GM12878 (cell line): ENCODE data around the gene PNLDC1. TPM values are rescaled to one million over a fixed set of nuclear protein-coding genes. Genes with fewer than 3 reads are reported as not detected.

Experiments used
- ATAC-seq: fragments of 200-7000 bp; cut with Tn5 transposase; 3 replicates; pipeline ENCODE4 v1.9.1; 2020; ENCODE audit warnings: mild to moderate bottlenecking, moderate library complexity
- BruUV-seq: library from RNA; stranded (reverse); fragments of 400-500 nt; replicated peaks from 2 replicates; lab custom pipeline; 2021; lab: Mats Ljungman, UMichigan
- CTCF ChIA-PET: fragments of 300-600 bp; sonication (Branson Sonifier 250); formaldehyde crosslinking; extraction: SDS; loops from one replicate; lab custom pipeline; 2021; ENCODE audit warnings: inconsistent platforms; lab: Yijun Ruan, JAX
- POLR2A ChIA-PET: fragments of 350-600 bp; formaldehyde crosslinking; extraction: SDS; loops from one replicate; lab custom pipeline; 2021; ENCODE audit warnings: inconsistent platforms; lab: Charles Lee
- RAD21 ChIA-PET: fragments of 300-600 bp; sonication (Branson Sonifier 250); formaldehyde crosslinking; loops from one replicate; lab custom pipeline; 2023; ENCODE audit warnings: antibody characterized with exemption; ENCODE audit not compliant: unreplicated experiment; lab: Charles Lee
- SMC1A ChIA-PET: fragments of 300-600 bp; sonication (Branson Sonifier 250); formaldehyde crosslinking; loops from one replicate; lab custom pipeline; 2023; ENCODE audit not compliant: unreplicated experiment, uncharacterized antibody; lab: Charles Lee
- DNase-seq: peaks from one replicate; pipeline ENCODE4 v3.0.0-alpha.2; 2011; ENCODE audit warnings: low read depth, low spot score
- FAIRE-seq: peaks from 3 replicates; lab custom pipeline; 2011; peaks lifted over from hg19 to GRCh38; lab: Jason Lieb, UNC
- H2AFZ ChIP-seq: 2 replicates; pipeline ENCODE4 v1.6.0; 2011; ENCODE audit warnings: low read depth, low read length, control low read depth; ENCODE audit not compliant: control insufficient read depth
- H3K27ac ChIP-seq: 2 replicates; pipeline ENCODE4 v1.5.1; 2011; ENCODE audit warnings: control low read depth; ENCODE audit not compliant: control insufficient read depth, insufficient read depth
- H3K27me3 ChIP-seq, 2 experiments: replicated peaks in 1 of 2; 2 replicates each; pipeline versions ENCODE4 v1.6.0 to v1.6.1; 2011; ENCODE audit warnings: low read length in 1 of 2; ENCODE audit not compliant: control insufficient read depth in 2 of 2, insufficient read depth in 2 of 2
- H3K36me3 ChIP-seq, 2 experiments: 2 replicates each; pipeline ENCODE4 v1.5.1; 2011; ENCODE audit warnings: low read length in 1 of 2; ENCODE audit not compliant: control insufficient read depth in 2 of 2, insufficient read depth in 2 of 2
- H3K4me1 ChIP-seq: 2 replicates; pipeline ENCODE4 v1.6.1; 2011; ENCODE audit warnings: mild to moderate bottlenecking, low read length, moderate library complexity, mixed read lengths; ENCODE audit not compliant: control insufficient read depth, insufficient read depth
- H3K4me2 ChIP-seq: 2 replicates; pipeline ENCODE4 v1.6.0; 2011; ENCODE audit warnings: control low read depth; ENCODE audit not compliant: control insufficient read depth, insufficient read depth
- H3K4me3 ChIP-seq: fragments of 200-600 bp; sonication (generic); 2 replicates; pipeline ENCODE4 v1.5.1; 2016
- H3K79me2 ChIP-seq: 2 replicates; pipeline ENCODE4 v1.6.0; 2011; ENCODE audit warnings: low read length; ENCODE audit not compliant: control insufficient read depth, insufficient read depth
- H3K9ac ChIP-seq: 2 replicates; pipeline ENCODE4 v1.8.0; 2011; ENCODE audit warnings: low read length, control low read depth, mixed read lengths; ENCODE audit not compliant: control insufficient read depth, insufficient read depth
- H3K9me3 ChIP-seq: replicated peaks from 3 replicates; pipeline ENCODE4 v1.5.1; 2011; ENCODE audit warnings: mild to moderate bottlenecking, low read length; ENCODE audit not compliant: control insufficient read depth, insufficient read depth
- H4K20me1 ChIP-seq: 2 replicates; pipeline ENCODE4 v1.6.0; 2011; ENCODE audit not compliant: control insufficient read depth, insufficient read depth
- CBFB ChIP-seq: IDR thresholded peaks from 2 replicates; pipeline ENCODE4 v1.6.1; 2016; ENCODE audit warnings: antibody characterized with exemption, low read depth
- CHD1 ChIP-seq: IDR thresholded peaks from 2 replicates; pipeline ENCODE4 v1.6.1; 2012; ENCODE audit warnings: low read depth, low read length, improper control_type of control experiment
- EGR1 ChIP-seq, 2 experiments: IDR thresholded peaks; 1 replicate in 1 of 2; 2 replicates in 1 of 2; pipeline ENCODE4 v1.6.1; 2011 to 2012; ENCODE audit warnings: low read depth in 2 of 2, low read length in 2 of 2, borderline replicate concordance in 1 of 2, mild to moderate bottlenecking in 1 of 2, moderate library complexity in 1 of 2
- EP300 ChIP-seq, 2 experiments: fragments of 150-350 bp in 1 of 2; IDR thresholded peaks; 2 replicates each; pipeline ENCODE4 v1.6.1; 2011 to 2012; ENCODE audit warnings: low read depth in 2 of 2, low read length in 2 of 2, borderline replicate concordance in 1 of 2, improper control_type of control experiment in 1 of 2, inconsistent platforms in 1 of 2; ENCODE audit not compliant: control insufficient read depth in 1 of 2
- FOS ChIP-seq: IDR thresholded peaks from 3 replicates; pipeline ENCODE4 v1.6.1; 2011; ENCODE audit warnings: borderline replicate concordance; ENCODE audit not compliant: insufficient read length; ENCODE audit errors: extremely low read depth
- HDAC6 ChIP-seq: fragments of 200-600 bp; sonication (generic); IDR thresholded peaks from one replicate; pipeline ENCODE4 v1.8.0; 2017; ENCODE audit warnings: antibody characterized with exemption; ENCODE audit not compliant: unreplicated experiment
- HSF1 ChIP-seq: fragments of 150-350 bp; IDR thresholded peaks from 2 replicates; pipeline ENCODE4 v1.6.1; 2014; ENCODE audit warnings: mild to moderate bottlenecking, low read depth, low read length
- IKZF1 ChIP-seq: fragments of 450-650 bp; conservative IDR thresholded peaks from 2 replicates; pipeline ENCODE4 v1.6.1; 2017; ENCODE audit warnings: antibody characterized with exemption, mild to moderate bottlenecking
- KLF5 ChIP-seq: fragments of 450-650 bp; IDR thresholded peaks from 2 replicates; pipeline ENCODE4 v1.6.1; 2014; ENCODE audit warnings: mild to moderate bottlenecking; ENCODE audit not compliant: partially characterized antibody
- MTA2 ChIP-seq: fragments of 450-650 bp; IDR thresholded peaks from 2 replicates; pipeline ENCODE4 v1.6.1; 2016; ENCODE audit warnings: low read depth, mild to moderate bottlenecking, moderate library complexity
- NKRF ChIP-seq: fragments of 450-650 bp; conservative IDR thresholded peaks from 2 replicates; pipeline ENCODE4 v1.6.1; 2017; ENCODE audit warnings: mild to moderate bottlenecking, moderate library complexity
- NR2F1 ChIP-seq: fragments of 450-650 bp; conservative IDR thresholded peaks from 2 replicates; pipeline ENCODE4 v1.6.1; 2017; ENCODE audit warnings: mild to moderate bottlenecking
- NRF1 ChIP-seq: conservative IDR thresholded peaks from 2 replicates; pipeline ENCODE4 v1.6.1; 2011; ENCODE audit warnings: mild to moderate bottlenecking, low read depth, low read length, improper control_type of control experiment
- POLR2AphosphoS2 ChIP-seq: IDR thresholded peaks from 2 replicates; pipeline ENCODE4 v1.6.1; 2011; ENCODE audit warnings: low read depth, mild to moderate bottlenecking, low read length, improper control_type of control experiment, moderate library complexity
- RFX5 ChIP-seq: IDR thresholded peaks from 2 replicates; pipeline ENCODE4 v1.6.1; 2011; ENCODE audit warnings: low read depth, low read length, improper control_type of control experiment
- SMAD1 ChIP-seq: fragments of 450-650 bp; IDR thresholded peaks from 2 replicates; pipeline ENCODE4 v1.6.1; 2018; ENCODE audit warnings: mild to moderate bottlenecking, low read depth; ENCODE audit not compliant: partially characterized antibody
- TAF1 ChIP-seq: IDR thresholded peaks from 2 replicates; pipeline ENCODE4 v1.6.1; 2011; ENCODE audit warnings: mild to moderate bottlenecking, low read depth, low read length, borderline replicate concordance
- TCF12 ChIP-seq: IDR thresholded peaks from 2 replicates; pipeline ENCODE4 v1.6.1; 2011; ENCODE audit warnings: low read depth, mild to moderate bottlenecking, low read length
- YY1 ChIP-seq: IDR thresholded peaks from 2 replicates; pipeline ENCODE4 v1.6.1; 2011; ENCODE audit warnings: low read depth, mild to moderate bottlenecking, low read length
- ZNF384 ChIP-seq: IDR thresholded peaks from 2 replicates; pipeline ENCODE4 v1.6.1; 2012; ENCODE audit warnings: low read depth, mild to moderate bottlenecking, low read length, improper control_type of control experiment, borderline replicate concordance
- WGBS: methylation state at CpG from one replicate; pipeline ENCODE4 v1.1.6; 2016; ENCODE audit warnings: low lambda C conversion rate; ENCODE audit not compliant: insufficient replicate concordance, insufficient coverage; ENCODE audit errors: missing lambda C conversion rate; 5-methylcytosine and 5-hydroxymethylcytosine counted together
- in situ Hi-C: fragments of 300-500 bp; cut with MboI; formaldehyde crosslinking; loops from 9 replicates; pipeline ENCODE4 v1.14.3; 2018; ENCODE audit warnings: mixed read lengths
- intact Hi-C: fragments of 100-400 bp; cut with micrococcal nuclease; formaldehyde crosslinking; loops from one replicate; pipeline ENCODE4 v1.14.2; 2022; ENCODE audit not compliant: unreplicated experiment
- polyA plus RNA-seq, 11 experiments: library from polyadenylated mRNA; depleted of rRNA in 4 of 11; unstranded in 6 of 11; stranded (reverse) in 5 of 11; fragments of >200 nt; fragmentation: Nextera tagmentation in 4 of 11; fragmentation: Illumina TruSeq in 1 of 11; extraction: Ambion mirVana in 4 of 11; extraction: Trizol in 1 of 11; gene quantifications; 1 replicate in 1 of 11; 2 replicates in 10 of 11; pipeline versions ENCODE4 v1.2.1 to v1.2.3, GENCODE V29; 2011 to 2016; ENCODE audit warnings: inconsistent platforms in 2 of 11, missing spikeins in 2 of 11, low read depth in 1 of 11
- total RNA-seq, 4 experiments: library from RNA; depleted of rRNA in 3 of 4; stranded (reverse); fragments of >200 nt in 3 of 4; fragmentation: Illumina TruSeq in 1 of 4; extraction: Trizol in 1 of 4; gene quantifications; 2 replicates each; pipeline versions ENCODE4 v1.2.1 to v1.2.3, GENCODE V29; 2013 to 2021

PNLDC1 gene
- total and polyA plus RNA-seq, 10 of the 15 experiments (the other 5 are each of a cell fraction or from before 2014, with no cell fraction given): 0.06 to 0.25 (median 0.09) TPM; not detected in 2

GRCh38 chr6:159808647-159809046 is 8.6 kb downstream of the PNLDC1 start (continued):
- TF ChIP-seq NKRF (no peak), YY1 (no peak), NR2F1 (no peak), TAF1 (no peak)

- peak overlapping the region; percentile 48 for H2AFZ ChIP-seq
- in situ Hi-C loops: no loop called here
- peak; percentile 61 for ATAC-seq
- TF ChIP-seq MTA2: no peak
- no peak for TF ChIP-seq CBFB
- no peak for TF ChIP-seq POLR2AphosphoS2
- TF ChIP-seq ZNF384: no peak
- no peak for TF ChIP-seq NRF1
- TF ChIP-seq EGR1 (IDR thresholded peaks at IDR 0.05; ENCODE audit: borderline replicate concordance in 1 of 2, low read depth in 2 of 2, low read length in 2 of 2): no peak
- TF ChIP-seq HSF1: no peak
- TF ChIP-seq RFX5: no peak
- no peak for TF ChIP-seq CHD1
- TF ChIP-seq FOS: no peak
- no peak for TF ChIP-seq TCF12
- no peak for TF ChIP-seq TAF1
- TF ChIP-seq KLF5: no peak
- no peak for TF ChIP-seq HDAC6
- no peak for TF ChIP-seq SMAD1
- no peak for TF ChIP-seq EP300 (IDR thresholded peaks at IDR 0.05; ENCODE audit: borderline replicate concordance in 1 of 2, control insufficient read depth in 1 of 2, low read depth in 2 of 2, low read length in 2 of 2)
- no peak for TF ChIP-seq IKZF1
- TF ChIP-seq YY1: no peak
These were observed 9.1 kb downstream of the PNLDC1 start for GRCh38 chr6:159809149-159809548.

More at GRCh38 chr6:159809149-159809548, 9.1 kb downstream of the PNLDC1 start:
- BruUV-seq: no TSS peak
- Histone ChIP-seq H3K4me3 (no peak overlapping the region), H3K9me3 (no peaks in the 10 kb centered on the region), H3K4me1 (no peaks in the 10 kb centered on the region), H3K4me2 (no peak overlapping the region; the same call in 1 of the 2 replicates), H3K79me2 (no peaks in the 10 kb centered on the region), H3K27me3 (no peaks in the 10 kb centered on the region), H3K9ac (no peak overlapping the region; the same call in 1 of the 2 replicates), H3K27ac (no peak overlapping the region), H3K36me3 (no peaks in the 10 kb centered on the region), H4K20me1 (no peaks in the 10 kb centered on the region)
- DNase-seq: peak; percentile 16
- RAD21 ChIA-PET: interaction anchor here (1.2 kb wide), 1 partner anchor 18 kb away, joined by 3 read pairs; no protein-coding TSS in a partner anchor
- intact Hi-C loops: no loop called here
- FAIRE-seq: peak; percentile 7
- POLR2A ChIA-PET: no interaction called here
- CTCF ChIA-PET: interaction anchor here (0.6 kb wide), 1 partner anchor 634 kb away, joined by 3 read pairs; no protein-coding TSS in a partner anchor
- WGBS: 31% methylated on average over 4 of the region's 4 CpGs
- SMC1A ChIA-PET: interaction anchor here (1.2 kb wide), 1 partner anchor 21 kb away, joined by 3 read pairs; no protein-coding TSS in a partner anchor
